Measurements from ENCODE around the gene EIF4E2. TPM values are rescaled to one million over a fixed set of nuclear protein-coding genes. Genes with fewer than 3 reads are reported as not detected.

The EIF4E2 gene
- total and polyA plus RNA-seq, 2 of the 13 experiments (the other 11 are each of a cell fraction or from before 2014, with no cell fraction given) = 25.0 to 101 TPM

GRCh38 chr2:232506709-232507108, 43.8 kb upstream of the EIF4E2 start (continued):
- TF ChIP-seq ZNF180 (CRISPR knock-in tag; IDR thresholded peaks at IDR 0.05; ENCODE audit: borderline replicate concordance, low read depth) (no peak), THAP9 (CRISPR knock-in tag; IDR thresholded peaks at IDR 0.05; ENCODE audit: borderline replicate concordance) (no peak), ZNF75D (CRISPR knock-in tag; IDR thresholded peaks at IDR 0.05; ENCODE audit: borderline replicate concordance) (no peak), ZFP90 (CRISPR knock-in tag; IDR thresholded peaks at IDR 0.05; ENCODE audit: borderline replicate concordance) (no peak), TCF12 (IDR thresholded peaks at IDR 0.05) (no peak), TCF12 (CRISPR knock-in tag; IDR thresholded peaks at IDR 0.05) (no peak), FOXA1 (IDR thresholded peaks at IDR 0.05) (no peak), FOXA1 (CRISPR knock-in tag; IDR thresholded peaks at IDR 0.05) (no peak), ZNF616 (CRISPR knock-in tag; IDR thresholded peaks at IDR 0.05; ENCODE audit: low read depth) (no peak), NFIC (IDR thresholded peaks at IDR 0.05; ENCODE audit: low read length) (no peak)

- 36% methylated on average over 7 of the region's 7 CpGs for WGBS (ENCODE audit: low lambda C conversion rate)
- Histone ChIP-seq H3K4me1 (ENCODE audit: insufficient read depth, low read length) (peaks cover 7% of the 10 kb centered on the region), H3K27ac (ENCODE audit: extremely low read length, insufficient read depth, low read length) (no peak overlapping the region), H3K27me3 (ENCODE audit: control insufficient read depth in 1 of 2, insufficient read depth in 2 of 2, low read length in 2 of 2) (peaks cover 22 to 69% of the 10 kb centered on the region in 2 experiments), H4K20me1 (ENCODE audit: insufficient read depth, low read length) (no peaks in the 10 kb centered on the region), H2AFZ (ENCODE audit: low read length) (no peak overlapping the region), H3K4me2 (ENCODE audit: low read depth, low read length) (no peak overlapping the region), H3K79me2 (ENCODE audit: insufficient read depth, low read length) (no peaks in the 10 kb centered on the region), H3K36me3 (replicated peaks in 1 of 2; ENCODE audit: control insufficient read depth in 1 of 2, insufficient read depth in 2 of 2, low read length in 2 of 2) (no peaks in the 10 kb centered on the region), H3K9ac (ENCODE audit: insufficient read depth, low read depth, low read length) (no peak overlapping the region), H3K4me3 (replicated peaks in 1 of 3; ENCODE audit: insufficient read depth in 1 of 3, low read depth in 2 of 3, low read length in 3 of 3) (no peak overlapping the region), H3K9me3 (ENCODE audit: low read length) (no peaks in the 10 kb centered on the region)
- intact Hi-C loops (cut with micrococcal nuclease; ENCODE audit: unreplicated experiment) (no loop called here), in situ Hi-C loops (cut with HindIII; ENCODE audit: extremely low pct_ligation_motif_present, low pct_unique_long_range_greater_than_20kb) (no loop called here)
- CTCF ChIA-PET (ENCODE audit: low intra/inter-chr PET ratio, low total read pairs) = no interaction called here
- 0 out of 3 replicates have a peak, but pooled peaks have one; percentile 5 for ATAC-seq
- POLR2A ChIA-PET = no interaction called here
- DNase-seq (ENCODE audit: low spot score) = no peak
- TF ChIP-seq CTCF (CRISPR knock-in tag; IDR thresholded peaks at IDR 0.05) (peak; percentile 38), NCOA2 (CRISPR knock-in tag; IDR thresholded peaks at IDR 0.05) (no peak)
- no peak for FAIRE-seq
- no TSS peak for BruUV-seq (replicated peaks)
Observed at GRCh38 chr2:232508251-232508650, 42.2 kb upstream of the EIF4E2 start.

Data from HepG2 (cell line).